Measurements from ENCODE around the gene DGKQ.

Gene DGKQ

DNA sequence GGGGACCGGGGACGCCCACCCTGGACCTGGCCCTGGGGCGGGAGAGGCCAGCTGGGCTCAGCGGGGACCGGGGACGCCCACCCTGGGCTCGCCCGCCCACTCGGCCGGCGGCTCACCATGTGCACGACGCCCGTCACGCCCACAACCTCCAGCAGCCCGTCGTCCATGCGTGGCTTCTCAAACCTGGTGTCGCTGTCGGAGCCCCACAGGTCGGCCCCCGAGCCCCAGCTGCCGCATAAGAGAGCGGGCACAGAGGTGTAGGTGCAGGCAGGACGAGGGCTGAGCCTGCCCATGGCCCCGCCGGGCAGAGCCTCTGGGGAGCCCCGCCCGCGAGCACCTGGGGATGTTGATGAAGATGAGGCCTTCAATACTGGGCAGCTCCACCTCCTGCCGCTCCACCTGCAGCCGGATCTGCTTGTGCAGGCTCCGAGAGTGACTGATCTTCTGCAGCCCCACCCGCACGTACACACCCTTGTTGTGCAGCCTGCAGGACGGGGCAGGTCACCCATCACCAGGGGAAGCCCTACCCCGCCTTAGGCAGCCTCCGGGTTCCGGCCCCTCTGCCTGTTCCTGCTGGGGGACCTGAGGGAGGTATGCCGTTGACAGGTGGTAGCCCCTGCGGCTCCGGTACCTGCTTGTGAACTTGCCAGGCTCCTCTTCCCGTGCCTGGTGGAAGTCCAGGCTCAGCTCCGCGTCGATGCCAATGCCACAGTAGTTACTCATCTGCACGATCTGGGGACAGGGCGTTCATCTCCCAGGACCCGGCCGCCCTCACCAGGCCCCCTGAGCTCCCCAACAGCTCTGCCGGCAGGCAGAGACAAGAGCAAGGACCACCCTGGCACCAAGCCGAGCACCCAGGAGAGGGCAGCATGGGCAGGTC lies 11.8 kb downstream of the DGKQ start:
- no peak for DNase-seq

DNA sequence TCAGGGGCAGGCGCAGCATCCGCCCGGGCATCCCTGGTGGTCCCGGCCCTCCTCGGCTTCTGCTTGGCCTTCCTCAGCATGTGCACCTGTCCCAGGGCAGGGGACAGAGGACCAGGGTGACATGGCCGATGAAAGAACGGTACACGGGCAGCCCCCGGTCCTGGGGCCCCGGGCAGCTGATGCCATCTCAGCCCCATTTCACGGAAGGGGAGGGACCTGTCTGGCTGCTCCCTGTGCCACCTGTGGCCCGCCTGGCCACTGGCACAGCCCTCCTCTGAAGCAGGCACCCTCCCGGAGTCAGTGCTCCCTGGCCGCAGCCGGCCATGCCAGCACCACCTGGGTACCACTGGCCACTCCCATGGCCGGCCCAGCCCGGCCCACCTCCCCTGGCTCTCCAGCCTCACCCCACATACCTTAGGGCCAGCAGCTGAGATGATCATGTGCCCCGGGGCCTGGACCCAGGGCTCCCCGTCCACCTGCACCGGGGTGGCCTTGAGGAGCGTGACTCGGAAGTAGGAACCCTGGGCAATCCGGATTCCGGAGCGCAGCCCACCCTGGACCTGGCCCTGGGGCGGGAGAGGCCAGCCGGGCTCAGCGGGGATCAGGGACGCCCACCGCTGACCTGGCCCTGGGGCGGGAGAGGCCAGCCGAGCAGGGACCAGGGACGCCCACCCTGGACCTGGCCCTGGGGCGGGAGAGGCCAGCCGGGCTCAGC lies 12.6 kb downstream of the DGKQ start:
- no peak for DNase-seq

DNA sequence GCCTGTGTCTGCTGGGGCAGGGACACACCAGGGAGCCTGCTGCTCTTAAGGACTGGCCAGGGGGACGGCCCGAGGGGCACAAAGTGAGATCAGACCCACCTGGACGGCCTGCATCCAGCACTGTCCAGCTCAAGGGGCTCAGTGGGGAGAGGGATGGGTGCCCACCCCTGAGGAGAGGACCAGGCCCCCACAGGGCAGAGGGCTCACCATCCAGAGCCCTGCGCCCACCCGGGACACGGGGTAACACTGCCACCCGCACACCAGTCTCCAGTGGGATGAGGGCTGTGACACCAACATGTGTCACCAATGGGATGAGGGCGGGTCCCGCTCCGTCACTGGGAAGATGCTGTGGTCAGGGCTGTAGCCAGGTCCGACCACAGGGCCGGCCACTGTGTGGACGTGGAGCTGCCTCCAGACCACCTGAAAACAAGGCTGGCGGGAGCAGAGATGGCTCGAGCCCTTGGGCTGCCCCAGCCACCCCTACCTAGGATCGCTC lies 13.2 kb downstream of the DGKQ start:
- DNase-seq = no peak

DNA sequence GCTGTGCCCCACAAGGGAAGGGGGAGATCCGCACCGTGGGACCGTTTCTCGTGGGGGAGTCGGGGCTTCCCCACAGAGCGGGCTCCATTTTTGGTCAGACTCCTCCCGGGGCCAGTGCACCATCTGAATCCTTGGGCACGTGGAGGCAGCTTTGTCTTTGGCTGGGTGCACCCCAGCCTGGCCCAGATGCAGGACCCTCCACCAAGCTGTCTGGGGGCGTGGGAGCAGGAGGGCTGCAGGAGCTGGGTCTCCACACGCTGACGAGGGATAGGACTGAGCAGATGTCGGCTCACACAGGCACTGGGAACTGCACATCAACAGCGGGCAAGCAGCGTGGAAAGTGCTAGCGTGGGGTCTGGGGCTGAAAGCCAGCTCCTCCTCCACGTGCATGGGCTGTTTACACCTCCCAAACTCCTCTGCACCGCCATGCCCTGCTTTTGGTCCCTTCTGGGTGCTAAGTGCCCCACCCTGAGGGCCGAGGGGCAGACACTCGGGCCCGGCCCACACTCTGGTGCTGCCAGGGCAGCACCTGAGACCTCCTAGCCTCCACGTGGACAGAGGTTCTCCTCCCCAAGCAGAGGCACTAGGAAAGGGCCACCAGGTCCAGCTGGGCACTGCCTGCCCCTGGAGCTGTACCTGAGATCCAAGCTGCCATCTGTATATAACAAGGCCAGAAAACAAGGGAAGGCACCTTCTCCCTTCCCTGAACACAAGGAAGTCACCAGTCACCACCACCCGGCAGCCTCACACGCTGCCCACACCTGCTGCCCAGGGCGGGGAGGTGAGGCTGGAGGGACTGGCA lies 13.8 kb downstream of the DGKQ start:
- DNase-seq = no peak

DNA sequence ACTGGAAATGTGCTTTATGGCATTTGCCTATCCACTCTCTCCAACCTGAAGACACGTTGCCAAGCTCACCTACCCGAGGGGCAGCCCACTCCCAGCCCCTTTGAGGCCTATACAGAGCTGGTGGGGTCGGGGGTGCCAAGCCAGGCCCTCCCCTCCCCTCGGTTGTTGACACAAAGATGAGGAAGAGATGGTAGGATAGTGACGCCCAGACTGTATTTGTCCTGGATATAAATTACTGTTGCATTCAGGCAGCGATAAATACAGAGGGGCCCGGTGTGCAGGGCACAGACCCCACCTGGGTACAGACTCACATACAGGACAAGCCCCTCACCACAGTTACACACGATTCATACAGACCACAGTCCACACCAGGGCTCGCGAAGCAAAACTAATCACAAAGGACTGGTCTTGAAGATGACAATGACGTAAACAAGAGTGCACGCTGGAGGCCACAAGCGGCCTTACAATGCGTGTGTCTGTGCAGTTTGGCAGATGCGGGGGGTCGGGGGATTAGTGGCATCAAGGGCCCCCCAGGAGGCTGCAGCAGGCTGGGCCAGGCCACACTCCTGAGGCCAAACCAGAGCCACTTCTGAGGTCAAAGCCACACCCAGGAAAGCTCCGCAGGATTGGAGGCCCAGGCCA lies 14.6 kb downstream of the DGKQ start:
- no peak for DNase-seq

DNA sequence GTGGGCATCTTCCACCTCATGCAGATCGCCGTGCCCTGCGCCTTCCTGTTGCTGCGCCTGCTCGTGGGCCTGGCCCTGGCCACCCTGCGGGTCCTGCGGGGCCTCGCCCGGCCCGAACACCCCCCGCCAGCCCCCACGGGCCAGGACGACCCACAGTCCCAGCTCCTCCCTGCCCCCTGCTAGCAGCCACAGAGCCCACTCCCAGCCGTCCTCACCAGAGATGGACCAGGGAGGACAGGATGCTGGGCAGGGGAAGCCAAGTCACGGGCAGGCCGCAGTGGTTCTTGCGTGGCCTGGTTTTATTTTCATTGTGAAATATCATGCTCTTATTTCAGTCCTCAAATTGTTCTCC lies 15.1 kb downstream of the DGKQ start:
- DNase-seq = no peak

DNA sequence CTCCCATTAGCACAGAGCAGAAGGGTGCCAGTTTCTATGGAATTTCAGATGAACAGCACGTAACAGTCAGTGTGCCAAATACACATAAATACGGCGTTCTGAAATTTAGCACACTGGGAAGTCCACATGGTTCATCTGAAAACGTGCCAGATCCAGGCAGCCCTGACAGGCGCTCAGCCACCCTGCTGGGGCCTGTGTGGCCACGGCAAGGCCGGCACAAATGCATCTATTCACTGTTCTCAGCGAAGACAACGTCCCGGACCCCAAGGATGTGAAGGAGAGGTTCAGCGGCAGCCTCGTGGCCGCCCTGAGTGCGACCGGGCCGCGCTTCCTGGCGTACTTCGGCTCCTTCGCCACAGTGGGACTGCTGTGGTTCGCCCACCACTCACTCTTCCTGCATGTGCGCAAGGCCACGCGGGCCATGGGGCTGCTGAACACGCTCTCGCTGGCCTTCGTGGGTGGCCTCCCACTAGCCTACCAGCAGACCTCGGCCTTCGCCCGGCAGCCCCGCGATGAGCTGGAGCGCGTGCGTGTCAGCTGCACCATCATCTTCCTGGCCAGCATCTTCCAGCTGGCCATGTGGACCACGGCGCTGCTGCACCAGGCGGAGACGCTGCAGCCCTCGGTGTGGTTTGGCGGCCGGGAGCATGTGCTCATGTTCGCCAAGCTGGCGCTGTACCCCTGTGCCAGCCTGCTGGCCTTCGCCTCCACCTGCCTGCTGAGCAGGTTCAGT lies 15.6 kb downstream of the DGKQ start:
- no peak for DNase-seq

DNA sequence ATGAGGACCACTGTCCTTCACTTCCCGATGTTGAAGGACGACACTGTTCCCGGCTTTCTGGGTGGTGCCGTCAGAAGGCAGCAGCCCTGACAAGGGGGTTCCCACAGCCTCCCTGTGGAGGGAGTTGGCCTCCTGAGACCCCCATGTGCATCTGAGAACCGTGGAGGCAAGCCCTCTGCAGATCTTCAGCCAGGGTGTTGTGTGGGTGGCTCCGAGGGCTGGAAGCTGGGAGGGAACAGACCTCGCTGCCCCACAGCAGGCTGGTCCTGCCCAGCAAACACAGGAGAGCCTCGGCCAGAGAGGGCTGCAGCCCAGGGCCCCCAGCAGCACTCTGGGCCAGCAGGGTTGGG lies 16.2 kb downstream of the DGKQ start:
- no peak for DNase-seq

DNA sequence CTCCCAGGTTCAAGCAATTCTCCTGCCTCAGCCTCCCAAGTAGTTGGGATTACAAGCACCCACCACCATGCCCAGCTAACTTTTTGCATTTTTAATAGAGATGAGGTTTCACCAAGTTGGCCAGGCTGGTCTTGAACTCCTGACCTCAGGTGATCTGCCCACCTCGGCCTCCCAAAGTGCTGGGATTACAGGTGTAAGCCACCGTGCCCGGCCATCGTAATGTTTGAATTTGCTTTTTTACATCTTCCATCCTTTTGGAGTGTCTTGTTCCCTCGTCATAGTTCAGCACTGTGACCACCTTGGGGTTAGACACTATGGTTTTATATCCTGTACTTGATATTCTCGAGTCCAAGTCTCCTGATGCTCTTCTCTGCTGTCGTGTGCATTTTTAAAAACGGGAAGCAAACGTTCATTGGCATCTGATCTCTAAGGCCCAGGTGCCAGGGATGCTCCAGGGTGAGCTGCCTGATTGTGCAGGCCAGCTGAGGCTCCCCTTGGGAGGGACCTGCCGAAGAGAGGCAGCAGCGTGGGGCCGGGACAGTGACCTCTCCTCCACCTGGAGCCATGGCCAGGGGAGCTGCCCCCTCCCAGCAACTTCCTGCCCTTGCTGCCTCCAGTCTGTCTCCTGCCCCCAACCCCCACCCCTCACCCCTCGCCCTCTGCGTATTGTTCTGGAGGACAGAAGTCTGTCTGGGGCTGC lies 16.7 kb downstream of the DGKQ start:
- no peak for DNase-seq

DNA sequence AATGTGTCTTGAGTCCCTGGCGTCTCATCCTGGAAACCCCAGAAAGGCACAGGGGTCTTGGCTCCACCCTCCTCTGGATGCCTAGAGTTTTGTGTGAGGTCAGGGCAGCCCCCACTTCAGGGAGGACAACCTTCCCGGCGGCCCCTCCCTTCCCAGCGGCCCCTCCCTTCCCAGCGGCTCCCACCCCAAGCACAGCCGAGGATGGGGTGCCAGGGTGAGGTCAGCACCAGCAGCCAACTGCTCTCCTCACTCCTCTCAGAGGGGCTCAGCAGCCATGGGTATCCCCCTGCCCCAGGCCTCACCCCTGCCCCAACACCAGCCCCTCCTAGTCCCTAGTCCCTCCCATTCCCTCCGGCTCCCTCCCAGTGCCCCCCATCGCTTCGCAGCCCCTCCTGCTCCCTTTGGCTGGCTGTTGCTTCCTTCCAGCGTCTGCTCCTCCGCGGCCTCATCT lies 17.4 kb downstream of the DGKQ start:
- no peak for DNase-seq

DNA sequence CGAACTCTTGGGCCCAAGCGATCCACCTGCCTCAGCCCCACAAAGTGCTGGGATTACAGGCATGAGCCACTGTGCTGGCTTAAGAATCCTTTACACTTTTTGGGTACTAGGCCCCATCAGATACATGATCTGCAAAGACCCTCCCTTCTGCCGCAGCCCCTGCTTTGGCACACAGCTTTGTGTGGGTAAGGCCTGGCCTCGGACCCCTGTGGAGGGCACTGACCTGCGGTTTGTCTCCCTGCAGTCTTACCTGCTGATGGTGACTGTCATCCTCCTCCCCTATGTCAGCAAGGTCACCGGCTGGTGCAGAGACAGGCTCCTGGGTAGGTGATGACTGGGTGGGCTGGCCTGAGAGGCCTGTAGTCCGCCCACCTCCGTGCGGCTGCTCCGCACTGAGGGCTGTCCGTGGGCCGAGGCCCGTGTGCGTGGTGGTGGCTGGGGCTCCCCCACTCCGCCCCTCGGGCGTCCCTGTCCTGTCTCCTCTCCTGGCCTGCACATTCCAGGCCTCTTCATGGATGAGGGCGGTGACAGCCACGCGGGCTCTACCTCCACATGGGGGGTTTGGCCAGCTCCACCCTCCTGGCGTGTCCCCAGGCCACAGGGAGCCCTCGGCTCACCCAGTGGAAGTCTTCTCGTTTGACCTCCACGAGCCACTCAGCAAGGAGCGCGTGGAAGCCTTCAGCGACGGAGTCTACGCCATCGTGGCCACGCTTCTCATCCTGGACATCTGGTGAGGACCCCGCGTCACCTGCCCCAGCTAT lies 18.0 kb downstream of the DGKQ start:
- no peak for DNase-seq

DNA sequence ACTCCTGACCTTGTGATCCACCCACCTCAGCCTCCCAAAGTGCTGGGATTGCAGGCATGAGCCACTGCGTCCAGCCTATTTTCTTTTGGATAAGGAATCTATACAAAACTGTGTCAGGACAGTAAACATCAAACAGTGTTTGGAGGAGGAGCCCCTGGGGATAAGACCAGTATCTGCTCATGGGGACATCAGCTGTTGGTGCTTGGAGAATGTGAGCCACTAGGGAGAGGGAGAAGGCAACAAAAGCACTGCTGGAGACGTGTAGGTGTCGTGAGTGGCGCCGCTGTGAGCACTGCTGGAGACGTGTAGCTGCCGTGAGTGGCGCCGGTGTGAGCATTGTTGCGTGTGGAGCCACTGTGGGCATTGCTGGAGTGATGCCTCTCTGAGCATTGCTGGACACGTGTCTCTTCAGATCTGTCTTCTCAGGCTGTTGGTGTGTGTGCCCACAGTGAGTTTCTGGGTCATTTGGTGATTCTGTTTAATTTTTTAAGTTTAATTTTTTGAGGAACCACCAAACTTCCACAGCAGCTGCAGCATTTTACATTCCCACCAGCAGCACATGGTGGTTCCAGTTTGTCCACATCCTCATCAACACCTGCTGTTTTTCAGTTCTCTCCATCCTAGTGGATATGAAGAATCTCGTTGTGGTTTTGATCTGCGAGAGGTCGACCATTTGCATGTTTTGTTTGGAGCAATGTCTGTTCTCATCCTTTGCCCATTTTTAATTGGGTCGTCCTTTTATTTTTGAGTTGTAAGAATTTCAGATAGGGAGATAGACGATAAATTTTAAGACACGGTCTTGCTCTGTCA lies 19.0 kb downstream of the DGKQ start:
- DNase-seq = no peak

DNA sequence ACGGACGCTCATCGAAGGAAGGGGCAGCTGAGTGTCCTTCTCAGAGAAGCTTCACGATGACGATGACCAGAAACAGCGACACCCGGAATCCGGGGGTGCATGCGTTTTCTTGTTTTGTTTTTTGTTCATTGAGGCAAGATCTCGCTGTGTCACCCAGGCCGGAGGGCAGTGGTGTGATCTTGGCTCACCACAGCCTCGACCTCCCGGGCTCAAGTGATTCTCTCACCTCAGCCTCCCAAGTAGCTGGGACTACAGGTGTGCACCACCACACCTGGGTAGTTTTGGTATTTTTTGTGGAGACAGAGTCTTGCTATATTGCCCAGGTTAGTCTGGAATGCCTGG lies 19.8 kb downstream of the DGKQ start:
- no peak for DNase-seq

DNA sequence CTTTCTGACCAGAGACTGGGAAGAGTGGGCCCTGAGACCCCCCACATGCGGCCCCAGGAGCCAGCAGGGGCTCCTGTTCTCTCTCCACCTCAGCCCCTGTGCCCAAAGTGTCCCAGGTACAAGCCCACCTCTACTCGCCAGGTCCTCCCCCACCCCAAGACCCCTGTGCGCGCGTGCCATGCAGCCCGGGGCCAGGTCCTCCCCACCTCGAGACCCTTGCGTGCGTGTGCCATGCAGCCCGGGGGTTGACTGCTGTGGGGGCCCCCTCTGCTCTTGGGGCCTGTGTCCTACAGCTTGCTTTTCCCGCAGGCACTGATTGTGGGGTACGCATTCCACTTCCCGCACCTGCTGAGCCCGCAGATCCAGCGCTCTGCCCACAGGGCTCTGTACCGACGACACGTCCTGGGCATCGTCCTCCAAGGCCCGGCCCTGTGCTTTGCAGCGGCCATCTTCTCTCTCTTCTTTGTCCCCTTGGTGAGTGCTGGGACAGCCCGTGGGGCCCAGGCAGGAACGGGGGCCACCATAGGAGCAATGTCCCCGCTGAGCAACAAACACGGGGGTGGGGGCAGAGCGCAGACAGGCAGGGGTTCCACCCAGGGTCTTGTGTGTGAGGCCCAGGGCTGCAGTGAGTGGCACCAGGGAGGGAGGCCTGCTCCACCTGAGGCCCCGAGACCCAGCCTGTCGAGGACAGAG lies 20.3 kb downstream of the DGKQ start:
- DNase-seq = no peak

DNA sequence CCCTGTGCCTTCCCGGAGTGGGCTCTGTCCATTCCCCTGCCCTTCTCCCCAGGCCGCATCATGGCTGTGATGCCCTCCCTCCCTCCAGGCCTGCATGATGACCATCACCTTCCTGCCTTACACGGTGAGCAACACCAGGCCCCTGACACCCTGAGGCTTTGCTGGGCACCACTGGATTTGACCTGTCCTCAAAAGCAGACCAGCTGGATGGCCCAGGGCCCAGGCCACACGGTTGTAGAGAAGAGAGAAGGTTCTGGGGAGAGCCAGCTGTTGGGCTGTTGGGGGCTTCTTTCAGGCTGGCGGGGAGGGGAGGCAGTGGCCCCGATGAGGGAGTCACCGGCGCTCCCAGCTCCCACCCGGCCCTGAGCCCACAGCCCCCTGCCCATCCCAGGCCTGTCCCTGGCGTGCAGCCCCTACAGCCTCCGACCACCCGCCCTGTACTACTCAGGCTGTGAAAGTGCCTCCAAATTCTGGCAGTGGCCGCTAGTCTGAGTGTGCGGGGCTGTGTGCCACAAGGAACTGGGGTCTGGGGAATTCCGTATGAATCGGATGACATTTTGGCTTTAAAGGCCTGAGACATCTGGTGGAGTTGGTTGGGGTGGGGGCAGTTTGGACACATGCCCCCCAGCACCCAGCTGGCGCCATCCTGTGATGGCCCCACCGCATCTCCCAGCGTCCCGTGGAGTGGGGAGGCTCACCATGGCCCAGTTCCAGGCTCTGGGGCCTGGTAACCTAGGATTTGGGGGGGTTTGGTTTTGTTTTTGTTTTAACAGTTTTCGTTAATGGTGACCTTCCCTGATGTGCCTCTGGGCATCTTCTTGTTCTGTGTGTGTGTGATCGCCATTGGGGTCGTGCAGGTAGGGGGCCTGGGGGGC lies 21.5 kb downstream of the DGKQ start:
- DNase-seq = no peak

DNA sequence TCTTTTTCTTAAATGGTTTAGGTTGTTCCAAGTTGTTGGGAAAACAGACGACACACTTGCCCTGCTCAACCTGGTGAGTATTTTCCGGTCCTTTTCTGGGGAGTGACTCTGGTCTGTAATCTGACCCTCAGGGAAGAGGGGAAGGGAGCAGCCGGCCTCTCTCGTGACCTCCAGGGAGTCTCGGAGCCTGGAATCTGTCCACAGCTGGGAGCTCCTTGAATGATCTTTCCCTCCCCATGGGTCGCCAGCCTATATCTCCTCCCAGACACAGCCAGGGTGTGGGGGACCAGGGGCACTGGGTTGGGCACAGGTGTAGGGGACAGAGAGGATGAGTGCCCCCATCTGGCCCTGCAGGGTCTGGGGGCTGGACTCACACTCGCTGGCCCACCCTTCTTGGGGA lies 22.2 kb downstream of the DGKQ start:
- no peak for DNase-seq

DNA sequence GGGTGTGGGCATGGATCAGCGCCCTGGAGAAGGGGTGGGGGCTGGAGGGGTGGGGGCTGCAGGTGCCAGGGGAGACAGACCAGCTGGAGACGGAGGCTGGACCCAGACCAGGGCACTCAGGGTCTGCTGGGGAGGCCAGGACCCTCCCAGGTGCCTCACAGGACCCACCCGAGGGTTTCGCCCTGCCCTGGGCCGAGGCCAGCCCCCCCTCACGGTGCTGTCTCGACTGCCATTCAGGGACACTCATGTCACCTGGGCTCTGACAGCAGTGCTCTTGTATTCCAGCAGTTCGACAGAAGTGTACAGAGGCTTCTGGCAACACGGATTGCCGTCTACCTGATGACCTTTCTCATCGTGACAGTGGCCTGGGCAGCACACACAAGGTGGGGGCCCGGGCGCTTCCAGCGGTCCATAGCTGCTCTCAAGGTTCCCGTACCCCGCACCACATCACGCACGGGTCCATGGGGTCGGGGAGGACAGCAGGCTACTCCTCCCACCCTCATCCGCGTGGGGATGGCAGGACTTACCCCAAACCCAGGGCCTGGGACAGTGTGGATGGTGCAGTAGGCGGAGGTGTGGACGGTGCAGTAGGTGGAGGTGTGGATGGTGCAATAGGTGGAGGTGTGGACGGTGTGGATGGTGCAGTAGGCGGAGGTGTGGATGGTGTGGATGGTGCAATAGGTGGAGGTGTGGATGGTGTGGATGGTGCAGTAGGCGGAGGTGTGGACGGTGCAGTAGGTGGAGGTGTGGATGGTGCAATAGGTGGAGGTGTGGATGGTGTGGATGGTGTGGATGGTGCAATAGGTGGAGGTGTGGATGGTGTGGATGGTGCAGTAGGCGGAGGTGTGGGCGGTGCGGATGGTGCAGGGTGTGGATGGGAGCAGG lies 23.0 kb downstream of the DGKQ start:
- DNase-seq = no peak
